Measurements from ENCODE around the gene GHRH. TPM values are rescaled to one million over a fixed set of nuclear protein-coding genes. Genes with fewer than 3 reads are reported as not detected.

GHRH gene
- total RNA-seq, 1 experiment from 2014 or later: not detected

- DNase-seq (ENCODE audit: low read depth): no peak
These were observed 54.4 kb downstream of the GHRH start for GRCh38 chr20:37207171-37207570.

- DNase-seq (ENCODE audit: low read depth): no peak
These were observed 55.8 kb downstream of the GHRH start for GRCh38 chr20:37205794-37206193.

- DNase-seq (ENCODE audit: low read depth): no peak
These were observed 56.5 kb downstream of the GHRH start for GRCh38 chr20:37205130-37205529.

GRCh38 chr20:37204056-37204455 is 57.6 kb downstream of the GHRH start:
- DNase-seq (ENCODE audit: low read depth): no peak

- DNase-seq (ENCODE audit: low read depth): peak; percentile 98
These were observed 59.2 kb downstream of the GHRH start for GRCh38 chr20:37202267-37202943.

- peak; percentile 20 for DNase-seq (ENCODE audit: low read depth)
These were observed 59.8 kb downstream of the GHRH start for GRCh38 chr20:37201827-37202162.

Other genes starting within 250 kb of the GHRH start
- 24.6 and 26.8 TPM in 2 replicates for gene RBL1, start 165.8 kb downstream of the GHRH start, total RNA-seq (2014; rRNA removed; shearing (Covaris generic))
- gene RPN2, start 82.5 kb downstream of the GHRH start, total RNA-seq (2014; rRNA removed; shearing (Covaris generic)): 724 and 791 TPM in 2 replicates
- 2.1 TPM in 1 of 2 replicates, not detected in the other for gene MROH8, start 82.3 kb downstream of the GHRH start, total RNA-seq (2014; rRNA removed; shearing (Covaris generic))
- 40.3 and 45.9 TPM in 2 replicates for gene MANBAL, start 27.8 kb upstream of the GHRH start, total RNA-seq (2014; rRNA removed; shearing (Covaris generic))
- gene SRC, start 84.3 kb upstream of the GHRH start, total RNA-seq (2014; rRNA removed; shearing (Covaris generic)): 16.5 and 24.3 TPM in 2 replicates

Data from M059J (cell line).